GM19463 (cell line): Measurements from ENCODE around the gene LYL1.

Experiments
- ATAC-seq: cut with Tn5 transposase; IDR thresholded peaks from one replicate; pipeline ENCODE4 v1.9.1; 2021; ENCODE audit warnings: mild to moderate bottlenecking, moderate library complexity; ENCODE audit not compliant: unreplicated experiment

LYL1 gene

GRCh38 chr19:13094771-13095392, 7.8 kb downstream of the LYL1 start:
- no peak for ATAC-seq

- no peak for ATAC-seq
These were observed 8.6 kb downstream of the LYL1 start for GRCh38 chr19:13094106-13094504.

GRCh38 chr19:13093407-13094105, 9.1 kb downstream of the LYL1 start:
- no peak for ATAC-seq

GRCh38 chr19:13092606-13093235, 9.9 kb downstream of the LYL1 start:
- ATAC-seq, result no peak

GRCh38 chr19:13092158-13092543, 10.5 kb downstream of the LYL1 start:
- no peak for ATAC-seq

- ATAC-seq, result no peak
These were observed 11.1 kb downstream of the LYL1 start for GRCh38 chr19:13091400-13092157.

- ATAC-seq, result no peak
These were observed 12.0 kb downstream of the LYL1 start for GRCh38 chr19:13090511-13091231.

- no peak for ATAC-seq
These were observed 12.7 kb downstream of the LYL1 start for GRCh38 chr19:13089857-13090507.

- no peak for ATAC-seq
These were observed 13.4 kb downstream of the LYL1 start for GRCh38 chr19:13089139-13089856.

- ATAC-seq, result no peak
These were observed 14.7 kb downstream of the LYL1 start for GRCh38 chr19:13087795-13088537.

GRCh38 chr19:13087295-13087694, 15.4 kb downstream of the LYL1 start:
- no peak for ATAC-seq

GRCh38 chr19:13086341-13086740, 16.3 kb downstream of the LYL1 start:
- no peak for ATAC-seq

GRCh38 chr19:13085666-13086065, 17.0 kb downstream of the LYL1 start:
- ATAC-seq, result no peak

- no peak for ATAC-seq
These were observed 19.0 kb downstream of the LYL1 start for GRCh38 chr19:13083627-13084026.

- ATAC-seq, result no peak
These were observed 19.7 kb downstream of the LYL1 start for GRCh38 chr19:13083008-13083404.

GRCh38 chr19:13082192-13083007, 20.3 kb downstream of the LYL1 start:
- ATAC-seq, result no peak

GRCh38 chr19:13079542-13079986, 23.1 kb downstream of the LYL1 start:
- no peak for ATAC-seq

GRCh38 chr19:13078897-13079541, 23.6 kb downstream of the LYL1 start:
- no peak for ATAC-seq
